Sigmoid colon (tissue), 4 donors: ENCODE results near the gene DNAJB12.
A peak's percentile ranks its signal among the peaks of the same experiment; 100 is the strongest.

Source experiments
- CTCF ChIP-seq, 4 experiments: fragments of 450-650 bp in 3 of 4; fragments of 200-600 bp in 1 of 4; IDR thresholded peaks; one replicate each; pipeline ENCODE4 v1.5.1; 2016 to 2019; ENCODE audit warnings: antibody characterized with exemption in 4 of 4, mild to moderate bottlenecking in 3 of 4, moderate library complexity in 2 of 4
- EP300 ChIP-seq, 4 donors: sonication (generic); formaldehyde crosslinking; IDR thresholded peaks; one replicate each; pipeline ENCODE4 v1.6.1; 2017; ENCODE audit warnings: antibody characterized with exemption in 4 of 4
- POLR2A ChIP-seq, 2 donors: fragments of 450-650 bp; IDR thresholded peaks; one replicate each; pipeline ENCODE4 v1.6.1; 2016; ENCODE audit warnings: antibody characterized with exemption in 2 of 2, mild to moderate bottlenecking in 2 of 2, moderate library complexity in 2 of 2
- POLR2AphosphoS5 ChIP-seq, 4 donors: sonication (generic); formaldehyde crosslinking; IDR thresholded peaks; one replicate each; pipeline ENCODE4 v1.6.1; 2017; ENCODE audit warnings: antibody characterized with exemption in 4 of 4

- TF ChIP-seq CTCF (IDR thresholded peaks at IDR 0.05), result peak; percentile 10 to 47 (median 34)
- TF ChIP-seq POLR2A (IDR thresholded peaks at IDR 0.05), result no peak
- no peak for TF ChIP-seq EP300 (IDR thresholded peaks at IDR 0.05)
- peak in 3 of 4 donors; percentile 48 to 71 (median 58) for TF ChIP-seq POLR2AphosphoS5 (IDR thresholded peaks at IDR 0.05)
Observed at GRCh38 chr10:72331575-72332422, 22.9 kb downstream of the DNAJB12 start.
